PC-9 (cell line): ENCODE measurements around the gene CPVL. TPM values are rescaled to one million over a fixed set of nuclear protein-coding genes. Genes with fewer than 3 reads are reported as not detected.

ENCODE experiments used
- BruUV-seq: library from RNA; stranded (reverse); fragments of 400-500 nt; replicated peaks from 2 replicates; lab custom pipeline; 2021; lab: Mats Ljungman, UMichigan
- CTCF ChIA-PET: fragments of 300-600 bp; sonication (Branson Sonifier 250); formaldehyde crosslinking; loops from one replicate; lab custom pipeline; 2022; ENCODE audit warnings: antibody characterized with exemption; lab: Charles Lee
- POLR2A ChIA-PET: fragments of 300-600 bp; sonication (Branson Sonifier 250); formaldehyde crosslinking; loops from one replicate; lab custom pipeline; 2022; ENCODE audit warnings: antibody characterized with exemption; ENCODE audit not compliant: unreplicated experiment; lab: Charles Lee
- DNase-seq, 2 experiments: peaks; one replicate each; pipeline versions ENCODE4 v3.0.0 to v3.0.0-alpha.2; 2015 to 2022; ENCODE audit warnings: mixed read lengths in 1 of 2
- H2AFZ ChIP-seq: fragments of 200-600 bp; sonication (generic); 2 replicates; pipeline ENCODE4 v1.8.1; 2017; ENCODE audit warnings: antibody characterized with exemption
- H3F3A ChIP-seq: fragments of 200-600 bp; sonication (generic); 2 replicates; pipeline ENCODE4 v1.8.1; 2017; ENCODE audit warnings: antibody characterized with exemption, mild to moderate bottlenecking, low read depth; ENCODE audit not compliant: insufficient read depth
- H3K27ac ChIP-seq: fragments of 200-600 bp; sonication (generic); 2 replicates; pipeline ENCODE4 v1.6.1; 2016; ENCODE audit warnings: mixed run types
- H3K27me3 ChIP-seq: fragments of 200-600 bp; sonication (generic); 2 replicates; pipeline ENCODE4 v1.6.1; 2016; ENCODE audit warnings: low read depth, mixed run types; ENCODE audit not compliant: insufficient read depth
- H3K36me3 ChIP-seq: fragments of 200-600 bp; sonication (generic); 2 replicates; pipeline ENCODE4 v1.6.1; 2016; ENCODE audit warnings: low read depth, mixed run types
- H3K4me1 ChIP-seq: fragments of 200-600 bp; sonication (generic); replicated peaks from 2 replicates; pipeline ENCODE4 v1.6.1; 2016; ENCODE audit warnings: mixed run types; ENCODE audit not compliant: insufficient read depth
- H3K4me2 ChIP-seq: fragments of 200-600 bp; sonication (generic); 2 replicates; pipeline ENCODE4 v1.6.1; 2017; ENCODE audit warnings: mixed run types
- H3K4me3 ChIP-seq: fragments of 200-600 bp; sonication (generic); 2 replicates; pipeline ENCODE4 v1.6.1; 2016; ENCODE audit warnings: mixed run types
- H3K79me2 ChIP-seq: fragments of 200-600 bp; sonication (generic); 2 replicates; pipeline ENCODE4 v1.6.1; 2017; ENCODE audit warnings: low read depth, mixed run types
- H3K9me2 ChIP-seq: fragments of 200-600 bp; sonication (generic); 2 replicates; pipeline ENCODE4 v1.8.1; 2017; ENCODE audit warnings: mild to moderate bottlenecking; ENCODE audit not compliant: insufficient read depth
- H3K9me3 ChIP-seq: fragments of 200-600 bp; sonication (generic); 2 replicates; pipeline ENCODE4 v1.8.1; 2016; ENCODE audit warnings: low read depth; ENCODE audit not compliant: insufficient read depth
- H4K20me1 ChIP-seq: fragments of 200-600 bp; sonication (generic); 2 replicates; pipeline ENCODE4 v1.8.1; 2017; ENCODE audit not compliant: insufficient read depth
- EZH2 ChIP-seq: fragments of 200-600 bp; sonication (generic); IDR thresholded peaks from 2 replicates; pipeline ENCODE4 v1.8.0; 2017; ENCODE audit warnings: antibody characterized with exemption, low read depth
- intact Hi-C: fragments of 100-400 bp; cut with micrococcal nuclease; formaldehyde crosslinking; loops from one replicate; pipeline ENCODE4 v1.10.0; 2022; ENCODE audit not compliant: unreplicated experiment
- total RNA-seq: library from RNA; stranded (reverse); gene quantifications from 2 replicates; pipeline ENCODE4 v1.2.3, GENCODE V29; 2021
- TF ChIP-seq, protein P1 (sequence below): fragments of 200-600 bp; sonication (generic); conservative IDR thresholded peaks from 2 replicates; pipeline ENCODE4 v1.6.1; 2017; ENCODE audit warnings: mixed run types, antibody characterized with exemption, mild to moderate bottlenecking, moderate library complexity

Gene CPVL
- total RNA-seq, 1 experiment from 2014 or later = not detected

DNA sequence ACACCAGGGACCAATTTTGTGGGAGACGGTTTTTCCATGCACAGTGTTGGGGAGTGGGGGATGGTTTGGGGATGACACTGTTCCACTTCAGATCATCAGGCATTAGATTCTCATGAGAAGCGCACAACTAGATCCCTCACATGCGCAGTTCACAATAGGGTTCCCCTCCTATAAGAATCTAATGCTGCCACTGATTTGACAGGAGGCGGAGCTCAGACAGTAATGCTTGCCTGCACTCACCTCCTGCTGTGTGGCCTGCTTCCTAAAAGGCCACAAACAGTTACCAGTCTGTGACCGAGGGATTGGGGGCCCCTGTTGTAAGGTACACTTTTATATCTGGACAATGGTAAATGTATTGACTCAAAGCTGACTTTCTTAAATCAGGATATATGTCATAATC, 142.6 kb downstream of the CPVL start:
- Histone ChIP-seq H2AFZ (no peak overlapping the region), H3K9me3 (no peaks in the 10 kb centered on the region), H3K9me2 (no peaks in the 10 kb centered on the region), H3K27ac (no peak overlapping the region), H3K27me3 (no peaks in the 10 kb centered on the region), H3K4me2 (no peak overlapping the region), H3K4me1 (no peaks in the 10 kb centered on the region), H3K36me3 (no peaks in the 10 kb centered on the region), H3K79me2 (no peaks in the 10 kb centered on the region), H3F3A (no peaks in the 10 kb centered on the region), H3K4me3 (no peak overlapping the region), H4K20me1 (no peaks in the 10 kb centered on the region)
- intact Hi-C loops = no loop called here
- no peak for DNase-seq
- POLR2A ChIA-PET = no interaction called here
- no TSS peak for BruUV-seq
- CTCF ChIA-PET = no interaction called here
- TF ChIP-seq, protein P1, sequence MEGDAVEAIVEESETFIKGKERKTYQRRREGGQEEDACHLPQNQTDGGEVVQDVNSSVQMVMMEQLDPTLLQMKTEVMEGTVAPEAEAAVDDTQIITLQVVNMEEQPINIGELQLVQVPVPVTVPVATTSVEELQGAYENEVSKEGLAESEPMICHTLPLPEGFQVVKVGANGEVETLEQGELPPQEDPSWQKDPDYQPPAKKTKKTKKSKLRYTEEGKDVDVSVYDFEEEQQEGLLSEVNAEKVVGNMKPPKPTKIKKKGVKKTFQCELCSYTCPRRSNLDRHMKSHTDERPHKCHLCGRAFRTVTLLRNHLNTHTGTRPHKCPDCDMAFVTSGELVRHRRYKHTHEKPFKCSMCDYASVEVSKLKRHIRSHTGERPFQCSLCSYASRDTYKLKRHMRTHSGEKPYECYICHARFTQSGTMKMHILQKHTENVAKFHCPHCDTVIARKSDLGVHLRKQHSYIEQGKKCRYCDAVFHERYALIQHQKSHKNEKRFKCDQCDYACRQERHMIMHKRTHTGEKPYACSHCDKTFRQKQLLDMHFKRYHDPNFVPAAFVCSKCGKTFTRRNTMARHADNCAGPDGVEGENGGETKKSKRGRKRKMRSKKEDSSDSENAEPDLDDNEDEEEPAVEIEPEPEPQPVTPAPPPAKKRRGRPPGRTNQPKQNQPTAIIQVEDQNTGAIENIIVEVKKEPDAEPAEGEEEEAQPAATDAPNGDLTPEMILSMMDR = no peak

DNA sequence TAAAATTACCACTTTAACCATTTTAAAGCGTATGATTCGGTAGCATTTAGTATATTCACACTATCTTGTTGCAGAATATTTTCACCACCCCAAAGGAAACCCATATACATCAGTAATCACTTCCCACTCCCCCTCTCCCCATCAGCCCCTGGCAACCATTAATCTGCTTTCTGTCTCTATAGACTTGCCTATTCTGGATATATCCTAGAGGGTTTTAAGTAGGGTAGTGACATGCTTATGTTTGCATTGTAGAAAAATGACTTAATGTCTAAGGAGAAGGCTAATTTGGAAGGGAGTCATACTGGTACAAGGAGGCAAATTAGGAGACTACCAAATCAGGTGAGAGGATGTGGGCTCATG, 145.6 kb downstream of the CPVL start:
- H3K27ac ChIP-seq = no peak overlapping the region
- no peaks in the 10 kb centered on the region for H3F3A ChIP-seq
- POLR2A ChIA-PET = no interaction called here
- H3K4me3 ChIP-seq = no peak overlapping the region
- no peaks in the 10 kb centered on the region for H3K79me2 ChIP-seq
- H3K9me2 ChIP-seq = no peaks in the 10 kb centered on the region
- H4K20me1 ChIP-seq = no peaks in the 10 kb centered on the region
- no peak for DNase-seq
- H3K27me3 ChIP-seq = no peaks in the 10 kb centered on the region
- CTCF ChIA-PET = no interaction called here
- H3K36me3 ChIP-seq = no peaks in the 10 kb centered on the region
- H2AFZ ChIP-seq = no peak overlapping the region
- TF ChIP-seq EZH2 = no peak
- TF ChIP-seq, protein P1 = no peak
- no peaks in the 10 kb centered on the region for H3K4me1 ChIP-seq
- H3K4me2 ChIP-seq = no peak overlapping the region
- BruUV-seq = no TSS peak
- H3K9me3 ChIP-seq = no peaks in the 10 kb centered on the region
- intact Hi-C loops = no loop called here

DNA sequence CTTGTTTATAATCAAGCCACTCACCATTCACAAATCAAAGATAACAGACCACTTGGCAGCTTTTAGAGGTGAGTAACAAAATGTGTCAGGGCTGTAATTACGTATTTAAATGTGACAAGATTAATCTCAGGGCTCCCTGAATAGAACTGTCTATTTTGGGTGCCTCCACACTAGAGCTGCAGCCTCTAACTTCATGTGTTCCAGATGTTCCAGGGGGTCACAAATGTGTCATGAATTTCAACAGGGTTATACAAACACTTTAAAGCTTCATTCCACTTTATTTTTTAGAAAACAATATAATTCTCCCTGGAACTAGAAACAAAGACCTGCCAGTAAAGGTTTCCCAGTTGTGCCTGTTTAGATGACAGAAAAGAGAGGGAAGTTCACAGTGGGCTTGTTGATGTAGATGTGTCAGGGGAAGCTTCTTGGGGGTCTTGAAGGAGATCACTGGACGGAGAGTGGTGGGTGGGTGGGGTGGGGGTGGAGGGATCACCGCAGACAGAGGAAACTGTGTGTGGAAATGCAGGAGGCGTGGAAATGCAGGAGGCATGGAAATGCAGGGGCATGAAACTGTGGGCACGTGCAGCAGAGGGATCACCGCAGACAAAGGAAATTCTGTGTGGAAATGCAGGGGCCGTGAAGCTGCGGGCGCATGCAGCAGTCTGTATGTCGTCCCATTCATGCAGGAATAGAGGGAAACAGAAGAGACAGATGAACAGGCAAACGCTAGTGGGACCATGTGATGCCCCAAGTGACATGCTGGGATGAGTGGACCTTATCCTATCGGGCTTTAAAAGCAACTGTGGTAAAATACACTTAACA, 146.2 kb downstream of the CPVL start:
- Histone ChIP-seq H3K27ac (no peak overlapping the region), H3K36me3 (no peaks in the 10 kb centered on the region), H3F3A (no peaks in the 10 kb centered on the region), H3K79me2 (no peaks in the 10 kb centered on the region), H2AFZ (no peak overlapping the region), H3K9me3 (no peaks in the 10 kb centered on the region), H3K4me1 (no peaks in the 10 kb centered on the region), H3K27me3 (no peaks in the 10 kb centered on the region), H3K9me2 (no peaks in the 10 kb centered on the region), H3K4me2 (no peak overlapping the region), H3K4me3 (no peak overlapping the region), H4K20me1 (no peaks in the 10 kb centered on the region)
- DNase-seq = no peak
- TF ChIP-seq, protein P1 = no peak
- TF ChIP-seq EZH2 = no peak
- intact Hi-C loops = no loop called here
- CTCF ChIA-PET = no interaction called here
- BruUV-seq = no TSS peak
- POLR2A ChIA-PET = no interaction called here
